Right atrium auricular region (tissue), 2 donors: ENCODE measurements around the gene KIF13A. TPM values are rescaled to one million over a fixed set of nuclear protein-coding genes. Genes with fewer than 3 reads are reported as not detected.

Source experiments
- DNase-seq: peaks from one replicate; pipeline ENCODE4 v3.0.0-alpha.2; 2019; ENCODE audit warnings: low spot score
- H3K27ac ChIP-seq, 2 donors: fragments of 200-600 bp; sonication (generic); 1 replicate in 1 of 2; 2 replicates in 1 of 2; pipeline ENCODE4 v1.5.1; 2016 to 2019
- H3K27me3 ChIP-seq, 2 donors: fragments of 200-600 bp; sonication (generic); one replicate each; pipeline versions ENCODE4 v1.5.1 to v1.6.0; 2017 to 2019
- H3K36me3 ChIP-seq: fragments of 200-600 bp; sonication (generic); one replicate; pipeline ENCODE4 v1.5.1; 2016
- H3K4me1 ChIP-seq, 2 donors: fragments of 200-600 bp; sonication (generic); one replicate each; pipeline versions ENCODE4 v1.5.1 to v1.6.0; 2017 to 2019
- H3K4me3 ChIP-seq, 2 donors: fragments of 200-600 bp; sonication (generic); 1 replicate in 1 of 2; 2 replicates in 1 of 2; pipeline ENCODE4 v1.5.1; 2017 to 2019; ENCODE audit warnings: mild to moderate bottlenecking in 1 of 2, moderate library complexity in 1 of 2
- H3K9me3 ChIP-seq, 2 donors: fragments of 200-600 bp; sonication (generic); one replicate each; pipeline ENCODE4 v1.5.1; 2019
- CTCF ChIP-seq, 2 donors: fragments of 200-600 bp; sonication (generic); IDR thresholded peaks; one replicate each; pipeline ENCODE4 v1.5.1; 2019; ENCODE audit warnings: antibody characterized with exemption in 2 of 2
- total RNA-seq, 2 donors: library from RNA; depleted of rRNA; stranded (reverse); fragments of >200 nt; gene quantifications; one replicate each; pipeline ENCODE4 v1.1.0, GENCODE V29; 2016

The KIF13A gene
- total RNA-seq, 2 donors from 2014 or later, result 56.6 to 68.3 TPM

- Histone ChIP-seq H3K27ac (peak overlapping the region; percentile 75 to 89), H3K4me1 (peaks cover 0 to 80% of the 10 kb centered on the region in 2 donors), H3K4me3 (no peak overlapping the region), H3K36me3 (no peaks in the 10 kb centered on the region), H3K27me3 (no peaks in the 10 kb centered on the region), H3K9me3 (no peaks in the 10 kb centered on the region)
- no peak for DNase-seq
- TF ChIP-seq CTCF (IDR thresholded peaks at IDR 0.05), result no peak
Measured at GRCh38 chr6:17933716-17934115, 53.7 kb downstream of the KIF13A start.

GRCh38 chr6:17932330-17932852 is 55.0 kb downstream of the KIF13A start:
- peak; percentile 83 for DNase-seq
- Histone ChIP-seq H3K27me3 (no peaks in the 10 kb centered on the region), H3K4me1 (peaks cover 0 to 93% of the 10 kb centered on the region in 2 donors), H3K36me3 (no peaks in the 10 kb centered on the region), H3K27ac (peak overlapping the region; percentile 75 to 89), H3K4me3 (no peak overlapping the region), H3K9me3 (no peaks in the 10 kb centered on the region)
- TF ChIP-seq CTCF (IDR thresholded peaks at IDR 0.05), result no peak

DNA sequence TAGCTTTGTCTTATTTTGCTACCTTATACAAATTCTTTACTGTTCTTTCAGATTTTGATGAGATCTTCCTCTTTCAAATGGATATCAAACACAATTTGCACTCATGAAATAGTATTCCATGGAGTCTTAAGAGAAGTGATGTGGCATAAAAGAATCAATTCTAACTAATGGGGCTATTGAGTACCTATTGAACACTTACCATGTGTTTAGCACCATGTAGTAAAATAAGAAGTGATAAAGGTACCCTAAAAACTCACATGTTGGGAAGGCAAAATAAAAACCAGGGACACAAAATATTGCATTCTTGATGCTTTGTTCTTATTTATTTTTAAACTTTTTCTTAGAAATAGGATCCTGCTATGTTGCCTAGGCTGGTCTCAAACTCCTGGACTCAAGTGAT is 56.2 kb downstream of the KIF13A start:
- Histone ChIP-seq H3K27ac (peak overlapping the region; percentile 75 to 89), H3K27me3 (no peaks in the 10 kb centered on the region), H3K4me1 (peaks cover 0 to 91% of the 10 kb centered on the region in 2 donors), H3K9me3 (no peaks in the 10 kb centered on the region), H3K4me3 (no peak overlapping the region), H3K36me3 (no peaks in the 10 kb centered on the region)
- TF ChIP-seq CTCF (IDR thresholded peaks at IDR 0.05), result no peak
- DNase-seq, result no peak

- DNase-seq, result no peak
- no peaks in the 10 kb centered on the region for H3K36me3 ChIP-seq
- H3K27ac ChIP-seq, result peak overlapping the region; percentile 75 to 89
- no peak for TF ChIP-seq CTCF (IDR thresholded peaks at IDR 0.05)
- no peak overlapping the region for H3K4me3 ChIP-seq
- no peaks in the 10 kb centered on the region for H3K27me3 ChIP-seq
- peaks cover 0 to 91% of the 10 kb centered on the region in 2 donors for H3K4me1 ChIP-seq
- no peaks in the 10 kb centered on the region for H3K9me3 ChIP-seq
Measured at GRCh38 chr6:17930321-17930993, 57.0 kb downstream of the KIF13A start.

GRCh38 chr6:17928514-17929430 is 58.7 kb downstream of the KIF13A start:
- TF ChIP-seq CTCF (IDR thresholded peaks at IDR 0.05), result no peak
- H3K4me1 ChIP-seq, result peaks cover 0 to 91% of the 10 kb centered on the region in 2 donors

More at GRCh38 chr6:17928514-17929430, 58.7 kb downstream of the KIF13A start:
- H3K36me3 ChIP-seq, result no peaks in the 10 kb centered on the region
- H3K27ac ChIP-seq, result peak overlapping the region; percentile 75 to 89
- DNase-seq, result no peak
- H3K9me3 ChIP-seq, result no peaks in the 10 kb centered on the region
- no peaks in the 10 kb centered on the region for H3K27me3 ChIP-seq
- no peak overlapping the region for H3K4me3 ChIP-seq
